Loucy (cell line): ENCODE measurements around the gene SF3B2.

Experiments used
- CTCF ChIP-seq: fragments of 200-600 bp; sonication (generic); conservative IDR thresholded peaks from 2 replicates; pipeline ENCODE4 v1.5.1; 2014; ENCODE audit warnings: mild to moderate bottlenecking, antibody characterized with exemption, low read length
- EZH2phosphoT487 ChIP-seq: fragments of 200-600 bp; IDR thresholded peaks from 2 replicates; pipeline ENCODE4 v1.6.1; 2018; ENCODE audit warnings: antibody characterized with exemption, mild to moderate bottlenecking, moderate library complexity, borderline replicate concordance

- TF ChIP-seq CTCF (no peak), EZH2phosphoT487 (no peak)
Observed at GRCh38 chr11:66039765-66040164, 12.4 kb upstream of the SF3B2 start.
